HEK293 (cell line): ENCODE measurements around the gene STUM.
A peak's percentile ranks its signal among the peaks of the same experiment; 100 is the strongest.
"Not testable (repeated sequence)": the region's sequence is repeated elsewhere in the genome, so short reads cannot be mapped to it uniquely, and the experiment has no call there.

Experiments
- CTCF ChIA-PET: fragments of 350-600 bp; formaldehyde crosslinking; extraction: SDS; loops from one replicate; lab custom pipeline; 2021; ENCODE audit warnings: antibody characterized with exemption; lab: Yijun Ruan, JAX
- POLR2A ChIA-PET: fragments of 300-600 bp; formaldehyde crosslinking; extraction: SDS; loops from one replicate; lab custom pipeline; 2020; ENCODE audit warnings: antibody characterized with exemption, inconsistent platforms; lab: Yijun Ruan, JAX
- H3K27ac ChIP-seq: fragments of 200-500 bp; sonication (Bioruptor generic); 2 replicates; pipeline ENCODE4 v1.5.1; 2014; ENCODE audit warnings: low read depth, low read length, control low read depth, inconsistent platforms; ENCODE audit errors: extremely low read depth
- H3K36me3 ChIP-seq, 2 experiments: fragments of 200-500 bp in 1 of 2; sonication (Bioruptor generic) in 1 of 2; 1 replicate in 1 of 2; 2 replicates in 1 of 2; pipeline ENCODE4 v1.5.1; 2014 to 2017; ENCODE audit warnings: inconsistent platforms in 2 of 2, low read length in 2 of 2; ENCODE audit not compliant: control insufficient read depth in 2 of 2, insufficient read depth in 1 of 2
- H3K4me1 ChIP-seq: fragments of 200-500 bp; sonication (Bioruptor generic); 2 replicates; pipeline ENCODE4 v1.5.1; 2014; ENCODE audit warnings: mild to moderate bottlenecking, low read length, inconsistent platforms; ENCODE audit not compliant: control insufficient read depth, insufficient read depth
- H3K4me3 ChIP-seq: 2 replicates; pipeline ENCODE4 v1.5.1; 2011; ENCODE audit warnings: low read depth, mild to moderate bottlenecking, control low read depth, low read length, moderate library complexity
- H3K9me3 ChIP-seq: fragments of 200-500 bp; sonication (Bioruptor generic); 2 replicates; pipeline ENCODE4 v1.5.1; 2014; ENCODE audit warnings: low read depth, low read length, inconsistent platforms; ENCODE audit not compliant: control insufficient read depth, insufficient read depth
- CTCF ChIP-seq: fragments of 450-650 bp; formaldehyde crosslinking; IDR thresholded peaks from 2 replicates; pipeline ENCODE4 v1.5.1; 2016; ENCODE audit warnings: missing biosample characterization, missing genetic modification characterization
- GFI1B ChIP-seq: fragments of 450-650 bp; formaldehyde crosslinking; IDR thresholded peaks from 2 replicates; pipeline ENCODE4 v1.5.1; 2016; ENCODE audit warnings: missing biosample characterization, missing genetic modification characterization
- GLIS1 ChIP-seq: fragments of 450-650 bp; formaldehyde crosslinking; IDR thresholded peaks from 2 replicates; pipeline ENCODE4 v1.5.1; 2016; ENCODE audit warnings: missing biosample characterization, missing genetic modification characterization
- GLIS2 ChIP-seq: fragments of 450-650 bp; formaldehyde crosslinking; IDR thresholded peaks from 2 replicates; pipeline ENCODE4 v1.5.1; 2016; ENCODE audit warnings: missing biosample characterization, missing genetic modification characterization
- PRDM1 ChIP-seq: fragments of 450-650 bp; formaldehyde crosslinking; IDR thresholded peaks from 2 replicates; pipeline ENCODE4; 2016; ENCODE audit warnings: missing biosample characterization, missing genetic modification characterization
- PRDM4 ChIP-seq: fragments of 450-650 bp; formaldehyde crosslinking; IDR thresholded peaks from 2 replicates; pipeline ENCODE4 v1.5.1; 2017; ENCODE audit warnings: missing biosample characterization, missing genetic modification characterization
- ZBTB26 ChIP-seq: fragments of 450-650 bp; formaldehyde crosslinking; optimal IDR thresholded peaks from 2 replicates; pipeline ENCODE3; 2016; ENCODE audit warnings: missing biosample characterization, mild to moderate bottlenecking, missing genetic modification characterization
- ZFHX2 ChIP-seq: fragments of 450-650 bp; formaldehyde crosslinking; conservative IDR thresholded peaks from 2 replicates; pipeline ENCODE4 v1.5.1; 2016; ENCODE audit warnings: missing biosample characterization, missing genetic modification characterization
- ZNF138 ChIP-seq: fragments of 450-650 bp; formaldehyde crosslinking; IDR thresholded peaks from 2 replicates; pipeline ENCODE4 v1.5.1; 2016; ENCODE audit warnings: missing biosample characterization, missing genetic modification characterization, borderline replicate concordance
- ZNF157 ChIP-seq: fragments of 450-650 bp; formaldehyde crosslinking; IDR thresholded peaks from 2 replicates; pipeline ENCODE4 v1.5.1; 2016; ENCODE audit warnings: missing biosample characterization, missing genetic modification characterization
- ZNF214 ChIP-seq: fragments of 450-650 bp; formaldehyde crosslinking; IDR thresholded peaks from 2 replicates; pipeline ENCODE4 v1.5.1; 2017; ENCODE audit warnings: missing biosample characterization, mild to moderate bottlenecking, missing genetic modification characterization, borderline replicate concordance
- ZNF335 ChIP-seq: fragments of 450-650 bp; formaldehyde crosslinking; conservative IDR thresholded peaks from 2 replicates; pipeline ENCODE4 v1.5.1; 2016; ENCODE audit warnings: missing biosample characterization, missing genetic modification characterization
- ZNF362 ChIP-seq: fragments of 450-650 bp; formaldehyde crosslinking; IDR thresholded peaks from 2 replicates; pipeline ENCODE4 v1.5.1; 2016; ENCODE audit warnings: missing biosample characterization, missing genetic modification characterization
- ZNF37A ChIP-seq: fragments of 450-650 bp; IDR thresholded peaks from 2 replicates; pipeline ENCODE4 v1.5.1; 2018; ENCODE audit warnings: missing biosample characterization, missing genetic modification characterization
- ZNF600 ChIP-seq: fragments of 450-650 bp; formaldehyde crosslinking; IDR thresholded peaks from 2 replicates; pipeline ENCODE4 v1.5.1; 2016; ENCODE audit warnings: missing biosample characterization, missing genetic modification characterization
- ZNF626 ChIP-seq: fragments of 450-650 bp; sonication (Bioruptor Pico); formaldehyde crosslinking; IDR thresholded peaks from 2 replicates; pipeline ENCODE4 v1.5.1; 2018; ENCODE audit warnings: missing biosample characterization, missing genetic modification characterization, inconsistent platforms
- ZNF639 ChIP-seq: fragments of 450-650 bp; formaldehyde crosslinking; IDR thresholded peaks from 2 replicates; pipeline ENCODE4 v1.5.1; 2016; ENCODE audit warnings: missing biosample characterization, missing genetic modification characterization
- ZNF658 ChIP-seq: fragments of 450-650 bp; formaldehyde crosslinking; IDR thresholded peaks from 2 replicates; pipeline ENCODE4; 2016; ENCODE audit warnings: missing biosample characterization, missing genetic modification characterization
- ZNF677 ChIP-seq: fragments of 450-650 bp; IDR thresholded peaks from 2 replicates; pipeline ENCODE4 v1.5.0; 2018; ENCODE audit warnings: missing biosample characterization, mild to moderate bottlenecking, missing genetic modification characterization, moderate library complexity

STUM gene

GRCh38 chr1:226637147-226637935 is 88.8 kb downstream of the STUM start:
- Histone ChIP-seq H3K36me3 (peaks cover 0 to 11% of the 10 kb centered on the region in 2 experiments; a peak in 2 of 3 replicates), H3K4me3 (no peak overlapping the region), H3K4me1 (no peaks in the 10 kb centered on the region), H3K9me3 (no peaks in the 10 kb centered on the region), H3K27ac (no peak overlapping the region)
- CTCF ChIA-PET = interaction anchor here (0.9 to 8.0 kb wide), 2 partner anchors 172 to 189 kb away, joined by 4 to 155 read pairs; no protein-coding TSS in a partner anchor
- TF ChIP-seq ZNF362 (no peak), CTCF (peak; percentile 39; the same call in 1 of the 2 replicates)
- POLR2A ChIA-PET = no interaction called here

GRCh38 chr1:226638001-226638601 is 89.5 kb downstream of the STUM start:
- TF ChIP-seq ZFHX2 = 0 out of 2 replicates have a peak, but pooled peaks have one; percentile 14
- TF ChIP-seq ZNF600 (tag by site-specific recombination) = peak; percentile 29; the same call in 1 of the 2 replicates
- TF ChIP-seq GLIS1 (tag by site-specific recombination) = peak; percentile 73
- peak; percentile 55 for TF ChIP-seq GLIS2 (tag by site-specific recombination)
- no peak for TF ChIP-seq PRDM4 (tag by site-specific recombination)
- Histone ChIP-seq H3K27ac (no peak overlapping the region), H3K4me3 (no peak overlapping the region), H3K4me1 (0 out of 2 replicates have a peak, but pooled peaks cover 2% of the 10 kb centered on the region), H3K9me3 (no peaks in the 10 kb centered on the region), H3K36me3 (peaks cover 0 to 11% of the 10 kb centered on the region in 2 experiments; a peak in 2 of 3 replicates)
- POLR2A ChIA-PET = no interaction called here
- CTCF ChIA-PET = interaction anchor here (0.9 to 8.0 kb wide), 3 partner anchors 12 to 188 kb away, joined by 4 to 155 read pairs (median 4); no protein-coding TSS in a partner anchor

- no peaks in the 10 kb centered on the region for H3K9me3 ChIP-seq
- no peak overlapping the region for H3K4me3 ChIP-seq
- TF ChIP-seq GLIS1 (tag by site-specific recombination) (no peak), PRDM1 (no peak), ZNF157 (no peak), ZNF626 (tag by site-specific recombination) (no peak), ZNF214 (tag by site-specific recombination) (no peak), ZNF658 (no peak), ZBTB26 (no peak), ZNF138 (tag by site-specific recombination) (no peak), ZNF639 (tag by site-specific recombination) (no peak), ZNF37A (no peak), ZNF335 (tag by site-specific recombination) (no peak), GFI1B (no peak), ZNF677 (no peak)
- H3K27ac ChIP-seq = no peak overlapping the region
- 0 out of 2 replicates have a peak, but pooled peaks cover 3% of the 10 kb centered on the region for H3K4me1 ChIP-seq
- peaks cover 0 to 11% of the 10 kb centered on the region in 2 experiments; a peak in 2 of 3 replicates for H3K36me3 ChIP-seq
- CTCF ChIA-PET = interaction anchor here (1.2 to 8.0 kb wide), 2 partner anchors 12 to 188 kb away, joined by 4 to 155 read pairs; no protein-coding TSS in a partner anchor
- POLR2A ChIA-PET = interaction anchor here (0.7 kb wide), 1 partner anchor 90 kb away, joined by 6 read pairs; no protein-coding TSS in a partner anchor
These were observed 90.0 kb downstream of the STUM start for GRCh38 chr1:226638608-226639007.

GRCh38 chr1:226639206-226639605 is 90.6 kb downstream of the STUM start:
- H3K36me3 ChIP-seq = peaks cover 0 to 11% of the 10 kb centered on the region in 2 experiments; a peak in 2 of 3 replicates
- CTCF ChIA-PET = interaction anchor here (1.2 to 8.0 kb wide), 2 partner anchors 13 to 187 kb away, joined by 4 to 155 read pairs; no protein-coding TSS in a partner anchor
- H3K4me3 ChIP-seq, H3K4me1 ChIP-seq, H3K27ac ChIP-seq, H3K9me3 ChIP-seq: not testable (repeated sequence)
- POLR2A ChIA-PET = interaction anchor here (0.7 kb wide), 1 partner anchor 89 kb away, joined by 6 read pairs; no protein-coding TSS in a partner anchor
